T-helper 2 cell treated with Interferon-gamma antibody and Interleukin-4, amounts not matched to agents 5 μg/mL and 100 μg/mL, for 36 hours (primary cell): ENCODE results near the gene HMG20B.
"Not testable (repeated sequence)": the region's sequence is repeated elsewhere in the genome, so short reads cannot be mapped to it uniquely, and the experiment has no call there.

Source experiments
- DNase-seq: peaks from one replicate; pipeline ENCODE4 v3.0.0; 2021; ENCODE audit warnings: low spot score
- H3K27ac Mint-ChIP-seq: one replicate; pipeline ENCODE4 v1.8.0; 2021; ENCODE audit warnings: mild to moderate bottlenecking, mixed read lengths
- H3K27me3 Mint-ChIP-seq: one replicate; pipeline ENCODE4 v1.8.0; 2021; ENCODE audit warnings: low read depth, mixed read lengths
- H3K36me3 Mint-ChIP-seq: one replicate; pipeline ENCODE4 v1.8.0; 2021; ENCODE audit warnings: low read depth, mixed read lengths
- H3K4me1 Mint-ChIP-seq: one replicate; pipeline ENCODE4 v1.8.0; 2021; ENCODE audit warnings: low read depth, mixed read lengths
- H3K4me3 Mint-ChIP-seq: one replicate; pipeline ENCODE4 v1.8.0; 2022; ENCODE audit warnings: mild to moderate bottlenecking, moderate library complexity, mixed read lengths
- H3K9me3 Mint-ChIP-seq: one replicate; pipeline ENCODE4 v1.8.0; 2021; ENCODE audit warnings: mixed read lengths

HMG20B gene

GRCh38 chr19:3576696-3577443 lies 4.1 kb downstream of the HMG20B start:
- no peaks in the 10 kb centered on the region for H3K9me3 Mint-ChIP-seq
- peaks cover 12% of the 10 kb centered on the region for H3K36me3 Mint-ChIP-seq
- H3K27me3 Mint-ChIP-seq, result no peaks in the 10 kb centered on the region
- no peak overlapping the region for H3K27ac Mint-ChIP-seq
- H3K4me3 Mint-ChIP-seq, result no peak overlapping the region
- peaks cover 7% of the 10 kb centered on the region for H3K4me1 Mint-ChIP-seq
- DNase-seq, result no peak

DNA sequence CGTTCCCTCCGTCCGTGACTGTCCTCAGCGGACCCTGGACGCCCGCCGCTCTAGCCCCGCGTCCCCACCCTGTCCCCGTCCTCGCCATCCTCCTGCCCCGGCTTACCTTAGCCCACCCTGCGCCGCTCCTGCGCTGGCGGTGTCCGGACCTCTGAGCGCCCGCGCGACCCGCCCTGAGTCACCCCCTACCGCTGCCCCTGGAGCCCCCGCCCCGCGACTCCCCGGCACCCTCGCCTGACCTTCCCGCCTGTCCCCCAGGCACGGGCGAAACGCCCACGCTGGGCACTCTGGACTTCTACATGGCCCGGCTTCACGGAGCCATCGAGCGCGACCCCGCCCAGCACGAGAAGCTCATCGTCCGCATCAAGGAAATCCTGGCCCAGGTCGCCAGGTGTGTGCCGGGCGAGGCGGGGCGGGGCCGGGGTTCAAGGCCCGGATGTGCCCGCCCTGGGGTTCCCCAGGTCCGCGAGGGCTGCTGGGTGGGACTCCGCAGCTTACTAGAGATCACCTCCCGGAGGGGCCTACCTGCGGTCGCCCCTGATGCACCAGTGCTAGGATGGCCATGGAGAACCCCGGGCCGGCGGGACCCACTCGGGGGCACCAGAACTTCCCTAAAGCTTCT lies 5.1 kb downstream of the HMG20B start:
- Mint-ChIP-seq H3K9me3 (no peaks in the 10 kb centered on the region), H3K36me3 (peaks cover 12% of the 10 kb centered on the region), H3K27ac (no peak overlapping the region), H3K27me3 (no peaks in the 10 kb centered on the region), H3K4me3 (no peak overlapping the region), H3K4me1 (peaks cover 3% of the 10 kb centered on the region)
- DNase-seq, result no peak

DNA sequence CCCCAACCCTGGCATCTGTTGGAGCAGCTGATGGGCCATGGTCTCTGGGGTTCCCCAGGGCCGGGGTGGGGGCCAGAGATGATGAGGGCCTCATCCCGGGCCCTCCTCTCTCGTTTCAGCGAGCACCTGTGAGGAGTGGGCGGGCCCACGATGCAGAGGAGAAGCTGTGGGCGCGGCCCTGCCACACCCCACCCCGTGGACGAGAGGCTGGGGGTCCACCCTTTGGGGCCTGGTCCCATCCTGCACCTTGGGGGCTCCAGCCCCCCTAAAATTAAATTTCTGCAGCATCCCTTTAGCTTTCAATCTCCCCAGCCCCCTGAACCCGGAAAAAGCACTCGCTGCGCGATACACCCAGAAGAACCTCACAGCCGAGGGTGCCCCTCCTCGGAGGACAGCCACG lies 5.6 kb downstream of the HMG20B start:
- Mint-ChIP-seq H3K27ac (no peak overlapping the region), H3K4me3 (no peak overlapping the region), H3K4me1 (peaks cover 3% of the 10 kb centered on the region), H3K9me3 (no peaks in the 10 kb centered on the region), H3K27me3 (no peaks in the 10 kb centered on the region), H3K36me3 (peaks cover 12% of the 10 kb centered on the region)
- no peak for DNase-seq

DNA sequence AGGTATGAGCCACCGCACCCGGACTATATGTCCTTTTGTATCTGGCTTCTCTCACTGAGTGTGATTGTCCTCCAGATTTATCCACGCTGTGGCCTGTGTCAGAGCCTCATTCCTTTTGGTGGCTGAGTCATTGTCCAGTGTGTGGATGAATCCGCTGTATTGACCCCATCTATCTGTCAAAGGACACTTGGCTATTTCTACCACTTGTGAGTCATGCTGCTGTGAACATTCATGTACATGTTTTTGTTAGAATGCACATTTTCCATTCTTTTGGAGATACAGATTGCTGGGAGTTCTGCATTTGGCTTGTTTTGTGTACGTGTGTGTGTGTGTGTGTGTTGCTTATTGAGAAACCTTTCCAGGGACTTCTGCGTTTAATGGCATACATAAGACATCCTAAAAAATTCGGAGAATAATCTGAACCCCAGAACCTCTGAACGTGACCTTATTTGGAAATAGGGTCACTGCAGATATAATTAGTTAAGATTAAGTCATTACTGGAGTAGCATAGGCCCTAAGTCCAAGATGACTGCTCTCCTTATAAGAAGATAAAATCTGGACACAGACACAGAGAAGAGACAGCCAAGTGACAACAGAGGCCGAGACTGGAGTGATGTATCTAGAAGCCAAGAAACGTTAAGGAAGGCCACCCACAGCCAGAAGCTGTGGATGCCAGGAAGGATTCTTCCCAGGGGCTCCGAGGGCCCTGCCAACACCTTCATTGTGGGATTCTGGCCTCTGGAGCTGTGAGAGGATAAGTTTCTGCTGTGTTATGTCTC lies 7.6 kb downstream of the HMG20B start:
- Mint-ChIP-seq H3K27me3 (no peaks in the 10 kb centered on the region), H3K4me3 (no peak overlapping the region), H3K36me3 (peaks cover 6% of the 10 kb centered on the region), H3K27ac (no peak overlapping the region), H3K4me1 (peaks cover 1% of the 10 kb centered on the region), H3K9me3 (no peaks in the 10 kb centered on the region)
- no peak for DNase-seq

- H3K9me3 Mint-ChIP-seq, H3K27me3 Mint-ChIP-seq, H3K4me3 Mint-ChIP-seq, H3K27ac Mint-ChIP-seq, H3K36me3 Mint-ChIP-seq, H3K4me1 Mint-ChIP-seq, DNase-seq: not testable (repeated sequence)
These were observed 9.0 kb downstream of the HMG20B start for GRCh38 chr19:3581792-3582191.

DNA sequence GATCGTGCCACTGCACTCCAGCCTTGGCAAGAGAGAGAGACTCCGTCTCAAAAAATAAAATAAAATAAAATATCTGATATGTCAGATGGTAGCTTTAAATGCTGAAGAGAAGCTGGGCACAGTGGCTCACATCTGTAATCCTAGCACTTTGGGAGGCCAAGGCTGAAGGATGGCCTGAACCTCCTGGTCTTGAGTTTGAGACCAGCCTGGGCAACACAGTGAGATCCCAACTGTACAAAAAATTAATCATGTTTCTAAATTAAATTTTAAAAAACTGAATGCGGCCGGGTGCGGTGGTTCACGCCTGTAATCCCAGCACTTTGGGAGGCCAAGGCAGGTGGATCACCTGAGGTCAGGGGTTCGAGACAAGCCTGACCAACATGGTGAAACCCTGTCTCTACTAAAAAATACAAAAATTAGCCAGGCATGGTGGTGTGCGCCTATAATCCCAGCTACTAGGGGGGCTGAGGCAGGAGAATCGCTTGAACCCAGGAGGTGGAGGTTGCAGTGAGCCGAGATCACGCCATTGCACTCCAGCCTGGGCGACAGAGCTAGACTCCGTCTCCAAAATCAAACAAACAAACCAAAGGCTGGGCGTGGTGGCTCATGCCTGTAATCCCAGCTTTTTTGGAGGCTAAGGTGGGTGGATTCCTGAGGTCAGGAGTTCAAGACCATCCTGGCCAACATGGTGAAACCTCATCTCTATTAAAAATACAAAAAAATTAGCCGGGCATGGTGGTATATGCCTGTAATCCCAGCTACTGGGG lies 11.5 kb downstream of the HMG20B start:
- H3K27me3 Mint-ChIP-seq, DNase-seq, H3K9me3 Mint-ChIP-seq, H3K36me3 Mint-ChIP-seq, H3K4me1 Mint-ChIP-seq, H3K27ac Mint-ChIP-seq, H3K4me3 Mint-ChIP-seq: not testable (repeated sequence)

GRCh38 chr19:3585301-3586126 lies 12.8 kb downstream of the HMG20B start, which contains the start of gene GIPC3:
TSS of gene GIPC3 (plus strand) at chr19:3585478. CDS start at chr19:3585598, 120 bp downstream.
- Mint-ChIP-seq H3K36me3 (no peaks in the 10 kb centered on the region), H3K4me1 (no peaks in the 10 kb centered on the region), H3K27me3 (no peaks in the 10 kb centered on the region), H3K27ac (no peak within 1 kb of the TSS), H3K9me3 (no peaks in the 10 kb centered on the region), H3K4me3 (no peak within 1 kb of the TSS)
- DNase-seq, result no peak

DNA sequence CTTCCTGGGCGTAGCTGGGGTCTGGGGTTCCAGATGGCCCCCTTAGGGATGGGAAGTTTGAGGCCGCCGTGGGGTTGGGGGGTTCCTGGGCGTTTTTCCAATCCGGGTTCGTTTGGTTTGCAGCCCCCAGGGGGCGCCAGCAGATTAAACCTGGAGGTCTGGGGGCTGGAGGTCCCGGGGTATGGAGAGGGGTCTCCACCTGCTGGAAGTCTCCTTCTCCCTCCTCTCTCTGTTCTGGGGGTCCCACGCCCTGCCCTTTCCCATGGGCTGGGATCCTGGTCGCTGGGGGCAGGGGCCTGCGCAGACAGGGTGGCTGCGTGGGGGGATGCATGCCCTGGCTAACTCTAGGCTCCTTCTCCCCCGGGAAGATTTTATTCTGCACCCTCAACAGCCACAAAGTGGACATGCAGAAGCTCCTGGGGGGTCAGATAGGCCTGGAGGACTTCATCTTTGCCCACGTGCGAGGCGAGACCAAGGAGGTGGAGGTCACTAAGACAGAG lies 13.4 kb downstream of the HMG20B start:
- Mint-ChIP-seq H3K36me3 (no peaks in the 10 kb centered on the region), H3K4me3 (no peak overlapping the region), H3K9me3 (peaks cover 5% of the 10 kb centered on the region), H3K27me3 (no peaks in the 10 kb centered on the region), H3K27ac (no peak overlapping the region), H3K4me1 (no peaks in the 10 kb centered on the region)
- no peak for DNase-seq

- Mint-ChIP-seq H3K4me1 (no peaks in the 10 kb centered on the region), H3K27me3 (no peaks in the 10 kb centered on the region), H3K36me3 (no peaks in the 10 kb centered on the region), H3K27ac (no peak overlapping the region), H3K4me3 (no peak overlapping the region), H3K9me3 (peaks cover 5% of the 10 kb centered on the region)
- DNase-seq, result no peak
These were observed 14.1 kb downstream of the HMG20B start for GRCh38 chr19:3586707-3587346.

- H3K4me1 Mint-ChIP-seq, result no peaks in the 10 kb centered on the region
- no peak for DNase-seq
- peaks cover 5% of the 10 kb centered on the region for H3K9me3 Mint-ChIP-seq
- no peak overlapping the region for H3K27ac Mint-ChIP-seq
- H3K36me3 Mint-ChIP-seq, result no peaks in the 10 kb centered on the region
- no peak overlapping the region for H3K4me3 Mint-ChIP-seq
- H3K27me3 Mint-ChIP-seq, result no peaks in the 10 kb centered on the region
These were observed 16.7 kb downstream of the HMG20B start for GRCh38 chr19:3589439-3589838.

DNA sequence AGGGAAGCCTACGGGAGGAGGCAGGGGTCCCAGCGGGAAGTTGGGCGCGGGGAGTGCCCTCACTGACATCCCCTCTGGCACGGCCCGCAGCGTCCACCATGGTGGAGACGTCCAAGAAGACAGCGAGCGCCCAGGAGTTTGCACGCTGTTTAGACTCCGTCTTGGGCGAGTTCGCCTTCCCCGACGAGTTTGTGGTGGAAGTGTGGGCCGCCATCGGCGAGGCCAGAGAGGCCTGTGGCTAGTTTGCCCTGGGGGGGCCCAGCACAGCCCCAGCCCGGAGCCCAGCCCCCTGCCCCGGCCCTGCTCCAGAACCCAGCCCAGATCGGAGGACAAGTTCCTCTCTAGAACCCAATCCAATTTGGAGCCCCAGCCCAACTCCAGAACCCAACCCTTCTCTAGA lies 17.2 kb downstream of the HMG20B start:
- Mint-ChIP-seq H3K27me3 (no peaks in the 10 kb centered on the region), H3K4me1 (no peaks in the 10 kb centered on the region), H3K36me3 (no peaks in the 10 kb centered on the region), H3K9me3 (peaks cover 5% of the 10 kb centered on the region), H3K4me3 (no peak overlapping the region), H3K27ac (no peak overlapping the region)
- no peak for DNase-seq

- Mint-ChIP-seq H3K9me3 (peaks cover 5% of the 10 kb centered on the region), H3K4me1 (no peaks in the 10 kb centered on the region), H3K27me3 (no peaks in the 10 kb centered on the region), H3K27ac (no peak overlapping the region), H3K36me3 (no peaks in the 10 kb centered on the region), H3K4me3 (no peak overlapping the region)
- no peak for DNase-seq
These were observed 18.4 kb downstream of the HMG20B start for GRCh38 chr19:3590991-3591659.
